HCT116 (cell line): ENCODE data around the gene TTLL11. TPM values are rescaled to one million over a fixed set of nuclear protein-coding genes. Genes with fewer than 3 reads are reported as not detected.

ENCODE experiments used
- ATAC-seq: fragments of 200-7000 bp; cut with Tn5 transposase; 2 replicates; pipeline ENCODE4 v1.9.1; 2020; ENCODE audit warnings: mild to moderate bottlenecking, moderate library complexity
- BruUV-seq: library from RNA; stranded (reverse); fragments of 400-500 nt; replicated peaks from 2 replicates; lab custom pipeline; 2021; lab: Mats Ljungman, UMichigan
- CTCF ChIA-PET: fragments of 300-600 bp; sonication (Branson Sonifier 250); formaldehyde crosslinking; loops from one replicate; lab custom pipeline; 2021; ENCODE audit warnings: antibody characterized with exemption; lab: Charles Lee
- POLR2A ChIA-PET: fragments of 300-600, 350-600 bp; sonication (Branson Sonifier 250); formaldehyde crosslinking; loops from one replicate; lab custom pipeline; 2021; ENCODE audit warnings: antibody characterized with exemption; lab: Charles Lee
- RAD21 ChIA-PET, 2 experiments: fragments of 300-600 bp; sonication (Branson Sonifier 250); formaldehyde crosslinking; loops; one replicate each; lab custom pipeline; 2023; ENCODE audit warnings: low total read pairs in 2 of 2; ENCODE audit not compliant: uncharacterized antibody in 2 of 2, unreplicated experiment in 2 of 2, low non-redundant PET in 1 of 2; lab: Charles Lee
- DNase-seq: peaks from one replicate; pipeline ENCODE4 v3.0.0-alpha.2; 2010; ENCODE audit warnings: low read depth, low spot score
- H2AFZ ChIP-seq: fragments of 200-600 bp; shearing (Covaris generic), sonication (generic); 2 replicates; pipeline ENCODE4 v1.6.1; 2017; ENCODE audit warnings: low read depth, mixed run types, mixed read lengths, antibody characterized with exemption, low read length; ENCODE audit not compliant: poor library complexity, severe bottlenecking
- H3K27ac ChIP-seq: 2 replicates; pipeline ENCODE4 v1.5.1; 2012; ENCODE audit warnings: low read depth, low read length
- H3K27me3 ChIP-seq: fragments of 200-600 bp; sonication (generic); 2 replicates; pipeline ENCODE4 v1.6.1; 2016; ENCODE audit warnings: mixed run types, low read length, mixed read lengths; ENCODE audit not compliant: insufficient read depth
- H3K36me3 ChIP-seq, 2 experiments: fragments of 200-500 bp in 1 of 2; fragments of 200-600 bp in 1 of 2; sonication (Bioruptor generic) in 1 of 2; sonication (generic) in 1 of 2; 2 replicates each; pipeline versions ENCODE4 v1.5.1 to v1.6.1; 2014 to 2016; ENCODE audit warnings: low read length in 2 of 2, inconsistent platforms in 1 of 2, mixed read lengths in 1 of 2, mixed run types in 1 of 2; ENCODE audit not compliant: insufficient read depth in 2 of 2, control insufficient read depth in 1 of 2
- H3K4me1 ChIP-seq, 2 experiments: fragments of 200-600 bp in 1 of 2; sonication (generic) in 1 of 2; 2 replicates each; pipeline versions ENCODE4 v1.5.1 to v1.6.1; 2012 to 2017; ENCODE audit warnings: low read length in 2 of 2, inconsistent platforms in 1 of 2, mild to moderate bottlenecking in 1 of 2, mixed read lengths in 1 of 2, mixed run types in 1 of 2, moderate library complexity in 1 of 2; ENCODE audit not compliant: insufficient read depth in 2 of 2, control insufficient read depth in 1 of 2
- H3K4me2 ChIP-seq: fragments of 200-600 bp; sonication (generic); 2 replicates; pipeline ENCODE4 v1.6.1; 2017; ENCODE audit warnings: mixed run types, low read length, mixed read lengths
- H3K4me3 ChIP-seq, 2 experiments: fragments of 200-600 bp in 1 of 2; sonication (generic) in 1 of 2; replicated peaks in 1 of 2; 2 replicates each; pipeline ENCODE4 v1.5.1; 2011 to 2016; ENCODE audit warnings: low read length in 2 of 2, control low read depth in 1 of 2, low read depth in 1 of 2, mild to moderate bottlenecking in 1 of 2, mixed read lengths in 1 of 2, mixed run types in 1 of 2
- H3K79me2 ChIP-seq: fragments of 200-600 bp; sonication (generic); 2 replicates; pipeline ENCODE4 v1.6.1; 2017; ENCODE audit warnings: mild to moderate bottlenecking, mixed run types, low read length, moderate library complexity, mixed read lengths; ENCODE audit not compliant: insufficient read depth
- H3K9ac ChIP-seq: fragments of 200-600 bp; sonication (generic); 2 replicates; pipeline ENCODE4 v1.6.1; 2016; ENCODE audit warnings: low read length, mixed read lengths
- H3K9me2 ChIP-seq: fragments of 200-600 bp; sonication (generic), shearing (Covaris generic); 2 replicates; pipeline ENCODE4 v1.6.1; 2017; ENCODE audit warnings: mixed run types, mild to moderate bottlenecking, moderate library complexity; ENCODE audit not compliant: insufficient read depth
- H3K9me3 ChIP-seq, 2 experiments: fragments of 200-500 bp in 1 of 2; fragments of 200-600 bp in 1 of 2; sonication (Bioruptor generic) in 1 of 2; sonication (generic) in 1 of 2; 2 replicates each; pipeline ENCODE4 v1.6.1; 2014 to 2017; ENCODE audit warnings: low read length in 2 of 2, mixed read lengths in 2 of 2, inconsistent platforms in 1 of 2, low read depth in 1 of 2, mild to moderate bottlenecking in 1 of 2, mixed run types in 1 of 2, moderate library complexity in 1 of 2; ENCODE audit not compliant: control insufficient read depth in 1 of 2, insufficient read depth in 1 of 2
- H4K20me1 ChIP-seq: fragments of 200-600 bp; sonication (generic), shearing (Covaris generic); 2 replicates; pipeline ENCODE4 v1.6.1; 2017; ENCODE audit warnings: mixed run types, mild to moderate bottlenecking, moderate library complexity; ENCODE audit not compliant: insufficient read depth
- CEBPB ChIP-seq: IDR thresholded peaks from 2 replicates; pipeline ENCODE4 v1.6.1; 2012; ENCODE audit warnings: low read depth
- CTCF ChIP-seq, 3 experiments: fragments of 200-600 bp in 1 of 3; sonication (generic) in 1 of 3; IDR thresholded peaks in 2 of 3; conservative IDR thresholded peaks in 1 of 3; 2 replicates each; pipeline ENCODE4 v1.5.1; 2012 to 2017; ENCODE audit warnings: low read depth in 2 of 3, low read length in 2 of 3, antibody characterized with exemption in 1 of 3, borderline replicate concordance in 1 of 3, control low read depth in 1 of 3, mild to moderate bottlenecking in 1 of 3, mixed read lengths in 1 of 3, mixed run types in 1 of 3, moderate library complexity in 1 of 3; ENCODE audit not compliant: insufficient read depth in 1 of 3
- EGR1 ChIP-seq: IDR thresholded peaks from 2 replicates; pipeline ENCODE4 v1.6.1; 2012; ENCODE audit warnings: low read depth
- EZH2 ChIP-seq: fragments of 200-600 bp; sonication (generic); IDR thresholded peaks from 2 replicates; pipeline ENCODE4 v1.6.1; 2017; ENCODE audit warnings: antibody characterized with exemption, mixed run types
- EZH2phosphoT487 ChIP-seq: fragments of 200-600 bp; IDR thresholded peaks from 2 replicates; pipeline ENCODE4 v1.6.1; 2018; ENCODE audit warnings: antibody characterized with exemption, borderline replicate concordance
- FOSL1 ChIP-seq: IDR thresholded peaks from 2 replicates; pipeline ENCODE4 v1.6.1; 2012; ENCODE audit warnings: low read depth
- JUND ChIP-seq: IDR thresholded peaks from 2 replicates; pipeline ENCODE4 v1.6.1; 2012
- MAX ChIP-seq: IDR thresholded peaks from 2 replicates; pipeline ENCODE4 v1.6.1; 2012
- RAD21 ChIP-seq: IDR thresholded peaks from 2 replicates; pipeline ENCODE4 v1.6.1; 2012; ENCODE audit warnings: low read depth, mild to moderate bottlenecking
- REST ChIP-seq: IDR thresholded peaks from 2 replicates; pipeline ENCODE4 v1.6.1; 2012; ENCODE audit warnings: low read depth
- SIN3A ChIP-seq: IDR thresholded peaks from 2 replicates; pipeline ENCODE4 v1.6.1; 2012; ENCODE audit warnings: low read depth
- SP1 ChIP-seq: IDR thresholded peaks from 2 replicates; pipeline ENCODE4 v1.6.1; 2012; ENCODE audit warnings: low read depth
- SRF ChIP-seq: IDR thresholded peaks from 2 replicates; pipeline ENCODE4 v1.6.1; 2012; ENCODE audit warnings: low read depth
- TCF7L2 ChIP-seq: IDR thresholded peaks from 2 replicates; pipeline ENCODE4 v1.7.0; 2011; ENCODE audit warnings: borderline replicate concordance, inconsistent platforms; ENCODE audit not compliant: insufficient read depth, insufficient read length; ENCODE audit errors: extremely low read depth
- ZBTB33 ChIP-seq: IDR thresholded peaks from 2 replicates; pipeline ENCODE4 v1.6.1; 2011; ENCODE audit warnings: mild to moderate bottlenecking, low read length, moderate library complexity; ENCODE audit not compliant: insufficient replicate concordance; ENCODE audit errors: extremely low read depth
- ZFX ChIP-seq: fragments of 450-650 bp; IDR thresholded peaks from 2 replicates; pipeline ENCODE4 v1.6.1; 2017
- ZNF274 ChIP-seq: fragments of 200-500 bp; sonication (Bioruptor generic); IDR thresholded peaks from 2 replicates; pipeline ENCODE4 v1.6.1; 2014; ENCODE audit warnings: mild to moderate bottlenecking, low read depth, low read length, inconsistent platforms
- intact Hi-C: fragments of 100-400 bp; cut with micrococcal nuclease; formaldehyde crosslinking; loops from 2 replicates; pipeline ENCODE4 v1.10.0; 2022
- total RNA-seq: library from RNA; stranded (reverse); gene quantifications from one replicate; pipeline ENCODE4 v1.2.1, GENCODE V29; 2021; ENCODE audit not compliant: unreplicated experiment

The TTLL11 gene
- total RNA-seq, 1 experiment from 2014 or later, result 2.2 TPM

- ChIA-PET CTCF (no interaction called here), RAD21 (no interaction called here), POLR2A (no interaction called here)
- Histone ChIP-seq H3K9me2 (no peaks in the 10 kb centered on the region), H3K9ac (no peak overlapping the region), H3K4me1 (no peaks in the 10 kb centered on the region), H3K4me2 (no peak overlapping the region), H3K27ac (no peak overlapping the region), H2AFZ (no peak overlapping the region), H3K79me2 (no peaks in the 10 kb centered on the region), H3K27me3 (0 out of 2 replicates have a peak, but pooled peaks cover 4% of the 10 kb centered on the region), H4K20me1 (no peaks in the 10 kb centered on the region), H3K4me3 (no peak overlapping the region), H3K9me3 (no peaks in the 10 kb centered on the region), H3K36me3 (no peaks in the 10 kb centered on the region)
- ATAC-seq (no peak), DNase-seq (no peak)
- no TSS peak for BruUV-seq
- TF ChIP-seq REST, result no peak
- TF ChIP-seq ZFX, result no peak
- TF ChIP-seq RAD21, result no peak
- TF ChIP-seq SRF, result no peak
- TF ChIP-seq EZH2, result no peak
- no peak for TF ChIP-seq EGR1
- TF ChIP-seq MAX, result no peak
- TF ChIP-seq ZNF274, result no peak
- no peak for TF ChIP-seq SP1
- TF ChIP-seq TCF7L2, result no peak
- no peak for TF ChIP-seq FOSL1
- no peak for TF ChIP-seq EZH2phosphoT487
- TF ChIP-seq SIN3A, result no peak
- no peak for TF ChIP-seq JUND
- no peak for TF ChIP-seq ZBTB33
- TF ChIP-seq CTCF (IDR thresholded peaks at IDR 0.05 in 2 of 3, conservative IDR thresholded peaks at IDR 0.05 in 1 of 3; ENCODE audit: borderline replicate concordance in 1 of 3, insufficient read depth in 1 of 3, low read depth in 2 of 3, low read length in 2 of 3), result no peak
- no peak for TF ChIP-seq CEBPB
- intact Hi-C loops, result no loop called here
These were observed 142.2 kb downstream of the TTLL11 start for GRCh38 chr9:121950866-121951265.
